Right lobe of liver (tissue), 6 donors: ENCODE data around the gene MYF6. TPM values are rescaled to one million over a fixed set of nuclear protein-coding genes. Genes with fewer than 3 reads are reported as not detected.
A peak's percentile ranks its signal among the peaks of the same experiment; 100 is the strongest.

Experiments
- ATAC-seq, 4 donors: fragments of 200-7000 bp; cut with Tn5 transposase; one replicate each; pipeline ENCODE4 v1.9.1; 2020; ENCODE audit warnings: mild to moderate bottlenecking in 4 of 4, moderate library complexity in 4 of 4
- DNase-seq, 3 donors: peaks; one replicate each; pipeline ENCODE4 v3.0.0-alpha.2; 2020
- H3K27ac ChIP-seq, 3 donors: fragments of 200-600 bp; one replicate each; pipeline ENCODE4 v1.8.0; 2022
- H3K27me3 ChIP-seq, 2 donors: fragments of 200-600 bp; one replicate each; pipeline ENCODE4 v1.8.0; 2022
- H3K36me3 ChIP-seq, 4 donors: fragments of 200-600 bp; sonication (generic) in 1 of 4; one replicate each; pipeline versions ENCODE4 v1.5.1 to v1.8.0; 2017 to 2022; ENCODE audit warnings: control low read depth in 1 of 4
- H3K4me1 ChIP-seq, 4 donors: fragments of 200-600 bp; sonication (generic) in 1 of 4; one replicate each; pipeline versions ENCODE4 v1.5.1 to v1.8.0; 2017 to 2022; ENCODE audit warnings: control low read depth in 1 of 4
- H3K4me3 ChIP-seq, 3 donors: fragments of 200-600 bp; one replicate each; pipeline ENCODE4 v1.8.0; 2022
- H3K9me3 ChIP-seq, 4 donors: fragments of 200-600 bp; sonication (generic) in 1 of 4; one replicate each; pipeline versions ENCODE4 v1.5.1 to v1.8.0; 2017 to 2022; ENCODE audit warnings: control low read depth in 1 of 4
- POLR2A ChIP-seq: fragments of 450-650 bp; IDR thresholded peaks from one replicate; pipeline ENCODE4 v1.6.1; 2017; ENCODE audit warnings: antibody characterized with exemption, mild to moderate bottlenecking
- WGBS: methylation state at CpG from one replicate; pipeline ENCODE4 v1.1.6; 2018; ENCODE audit warnings: low coverage, low lambda C conversion rate; ENCODE audit not compliant: insufficient coverage; ENCODE audit errors: missing lambda C conversion rate; 5-methylcytosine and 5-hydroxymethylcytosine counted together
- intact Hi-C, 2 donors: fragments of 100-400 bp; cut with DNase I; formaldehyde crosslinking; loops; one replicate each; pipeline versions ENCODE4 v1.11.2 to v1.14.1; 2022
- total RNA-seq, 6 experiments: library from RNA; depleted of rRNA in 2 of 6; stranded (reverse); fragments of >200 nt in 2 of 6; fragmentation: NEBNext Ultra II Directional in 3 of 6; extraction: Animal tissue kit (Norgen Biotek cat#: 25700) in 3 of 6; gene quantifications; one replicate each; pipeline versions ENCODE4 v1.1.0 to v1.2.4, GENCODE V29; 2016 to 2023
- TF ChIP-seq, protein P1 (sequence below), 4 donors: fragments of 200-600 bp in 3 of 4; fragments of 450-650 bp in 1 of 4; IDR thresholded peaks; one replicate each; pipeline versions ENCODE4 v1.5.1 to v1.8.0; 2016 to 2022; ENCODE audit warnings: antibody characterized with exemption in 4 of 4, mild to moderate bottlenecking in 2 of 4
- donor health status: DM: no; HTN: yes; CAD: no.
- donor health status: DM: no; HTN: no; CAD: no.
- donor health status: DM: no; HTN: no; CAD: no.
- donor health status: DM: no; HTN: yes; CAD: no.
- donor health status: DM: no; HTN: yes; CAD: no.

MYF6 gene
- total RNA-seq, 6 experiments from 2014 or later: 0.18 to 2.2 TPM; not detected in 4

GRCh38 chr12:80676856-80677255 lies 30.6 kb upstream of the MYF6 start:
- Histone ChIP-seq H3K9me3 (no peaks in the 10 kb centered on the region), H3K4me3 (no peak overlapping the region), H3K36me3 (no peaks in the 10 kb centered on the region), H3K27ac (peak overlapping the region in 2 of 3 donors; percentile 26 to 67), H3K27me3 (no peaks in the 10 kb centered on the region), H3K4me1 (peaks cover 0 to 5% (median 2%) of the 10 kb centered on the region in 4 donors)
- 15% methylated on average over 1 of the region's 1 CpG for WGBS
- intact Hi-C loops: no loop called here
- DNase-seq: peak in 1 of 3 donors; percentile 59
- ATAC-seq: peak; percentile 98 to 99 (median 98)
- TF ChIP-seq, protein P1, sequence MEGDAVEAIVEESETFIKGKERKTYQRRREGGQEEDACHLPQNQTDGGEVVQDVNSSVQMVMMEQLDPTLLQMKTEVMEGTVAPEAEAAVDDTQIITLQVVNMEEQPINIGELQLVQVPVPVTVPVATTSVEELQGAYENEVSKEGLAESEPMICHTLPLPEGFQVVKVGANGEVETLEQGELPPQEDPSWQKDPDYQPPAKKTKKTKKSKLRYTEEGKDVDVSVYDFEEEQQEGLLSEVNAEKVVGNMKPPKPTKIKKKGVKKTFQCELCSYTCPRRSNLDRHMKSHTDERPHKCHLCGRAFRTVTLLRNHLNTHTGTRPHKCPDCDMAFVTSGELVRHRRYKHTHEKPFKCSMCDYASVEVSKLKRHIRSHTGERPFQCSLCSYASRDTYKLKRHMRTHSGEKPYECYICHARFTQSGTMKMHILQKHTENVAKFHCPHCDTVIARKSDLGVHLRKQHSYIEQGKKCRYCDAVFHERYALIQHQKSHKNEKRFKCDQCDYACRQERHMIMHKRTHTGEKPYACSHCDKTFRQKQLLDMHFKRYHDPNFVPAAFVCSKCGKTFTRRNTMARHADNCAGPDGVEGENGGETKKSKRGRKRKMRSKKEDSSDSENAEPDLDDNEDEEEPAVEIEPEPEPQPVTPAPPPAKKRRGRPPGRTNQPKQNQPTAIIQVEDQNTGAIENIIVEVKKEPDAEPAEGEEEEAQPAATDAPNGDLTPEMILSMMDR (IDR thresholded peaks at IDR 0.05): no peak
- TF ChIP-seq POLR2A: no peak

DNA sequence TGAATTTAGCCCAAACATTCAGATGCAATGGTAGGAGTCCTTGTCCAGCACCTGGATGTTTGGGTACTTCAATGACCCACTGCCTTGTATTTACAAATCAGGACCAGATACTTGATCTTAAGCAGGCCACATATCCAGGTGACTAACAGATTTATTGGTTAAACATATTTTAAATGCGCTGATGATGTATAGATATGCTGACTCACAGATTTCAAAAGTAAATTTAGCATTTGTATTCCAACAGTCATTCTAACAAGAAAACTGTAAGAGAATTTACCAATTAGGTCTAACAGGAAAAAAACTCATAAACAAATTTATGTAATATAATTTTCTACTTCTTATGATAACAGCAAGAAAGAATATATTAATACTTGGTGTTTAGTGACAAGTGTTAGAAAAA lies 29.4 kb upstream of the MYF6 start:
- intact Hi-C loops: no loop called here
- Histone ChIP-seq H3K27me3 (no peaks in the 10 kb centered on the region), H3K4me3 (no peak overlapping the region), H3K36me3 (no peaks in the 10 kb centered on the region), H3K27ac (no peak overlapping the region), H3K4me1 (peaks cover 0 to 5% (median 2%) of the 10 kb centered on the region in 4 donors), H3K9me3 (no peaks in the 10 kb centered on the region)
- DNase-seq (no peak), ATAC-seq (no peak)
- TF ChIP-seq POLR2A: no peak
- TF ChIP-seq, protein P1 (IDR thresholded peaks at IDR 0.05): no peak
- WGBS: 88% methylated on average over 1 of the region's 1 CpG

GRCh38 chr12:80679346-80680131 lies 27.9 kb upstream of the MYF6 start:
- H3K4me3 ChIP-seq: no peak overlapping the region
- H3K9me3 ChIP-seq: no peaks in the 10 kb centered on the region
- no peaks in the 10 kb centered on the region for H3K36me3 ChIP-seq
- ATAC-seq: no peak
- WGBS: 79% methylated on average over 3 of the region's 3 CpGs
- peaks cover 0 to 5% (median 2%) of the 10 kb centered on the region in 4 donors for H3K4me1 ChIP-seq
- no peak for DNase-seq
- intact Hi-C loops: no loop called here
- TF ChIP-seq, protein P1 (IDR thresholded peaks at IDR 0.05): no peak
- TF ChIP-seq POLR2A: no peak
- H3K27me3 ChIP-seq: no peaks in the 10 kb centered on the region
- no peak overlapping the region for H3K27ac ChIP-seq

GRCh38 chr12:80681287-80681686 lies 26.1 kb upstream of the MYF6 start:
- TF ChIP-seq, protein P1 (IDR thresholded peaks at IDR 0.05): no peak
- TF ChIP-seq POLR2A: no peak
- no peak for DNase-seq
- ATAC-seq: no peak
- no peak overlapping the region for H3K27ac ChIP-seq
- H3K36me3 ChIP-seq: no peaks in the 10 kb centered on the region
- H3K27me3 ChIP-seq: no peaks in the 10 kb centered on the region
- H3K4me1 ChIP-seq: peaks cover 0 to 5% (median 2%) of the 10 kb centered on the region in 4 donors
- no peaks in the 10 kb centered on the region for H3K9me3 ChIP-seq
- WGBS: 80% methylated on average over 2 of the region's 2 CpGs
- intact Hi-C loops: no loop called here
- H3K4me3 ChIP-seq: no peak overlapping the region
